HL-60 (cell line): ENCODE measurements around the gene ORMDL2.

Source experiments
- CTCF ChIP-seq: IDR thresholded peaks from one replicate; pipeline ENCODE4 v1.5.1; 2011; ENCODE audit warnings: low read length, control low read depth, inconsistent platforms; ENCODE audit not compliant: insufficient read depth
- POLR2AphosphoS5 ChIP-seq: IDR thresholded peaks from 2 replicates; pipeline ENCODE4 v1.6.1; 2012; ENCODE audit warnings: low read depth
- REST ChIP-seq: IDR thresholded peaks from 2 replicates; pipeline ENCODE4 v1.6.1; 2012; ENCODE audit warnings: low read depth; ENCODE audit not compliant: insufficient replicate concordance

GRCh38 chr12:55844961-55845360 lies 27.1 kb downstream of the ORMDL2 start:
- TF ChIP-seq CTCF (no peak), POLR2AphosphoS5 (no peak), REST (no peak)
